K562 (cell line): ENCODE data around the gene CDK4. TPM values are rescaled to one million over a fixed set of nuclear protein-coding genes. Genes with fewer than 3 reads are reported as not detected.
A peak's percentile ranks its signal among the peaks of the same experiment; 100 is the strongest.

Experiments used
- ATAC-seq: fragments of 200-7000 bp; cut with Tn5 transposase; 3 replicates; pipeline ENCODE4 v1.9.1; 2020; ENCODE audit warnings: moderate library complexity
- BruUV-seq: library from RNA; stranded (reverse); fragments of 400-500 nt; replicated peaks from 2 replicates; lab custom pipeline; 2021; lab: Mats Ljungman, UMichigan
- CTCF ChIA-PET: fragments of 300-600 bp; formaldehyde crosslinking; extraction: SDS; loops from one replicate; lab custom pipeline; 2021; ENCODE audit warnings: low intra/inter-chr PET ratio; lab: Yijun Ruan, JAX
- POLR2A ChIA-PET: fragments of 300-600, 350-650 bp; sonication (Branson Sonifier 250); formaldehyde crosslinking; extraction: SDS; loops from one replicate; lab custom pipeline; 2021; ENCODE audit warnings: antibody characterized with exemption, inconsistent platforms; lab: Yijun Ruan, JAX
- DNase-seq, 4 experiments: peaks; one replicate each; pipeline versions ENCODE4 v3.0.0 to v3.0.0-alpha.2; 2011 to 2018; ENCODE audit warnings: low spot score in 3 of 4, mixed read lengths in 3 of 4; ENCODE audit errors: extremely low read depth in 1 of 4
- FAIRE-seq: peaks from 2 replicates; lab custom pipeline; 2011; peaks lifted over from hg19 to GRCh38; lab: Jason Lieb, UNC
- H2AFZ ChIP-seq: 2 replicates; pipeline ENCODE4 v1.6.0; 2011; ENCODE audit warnings: low read depth, low read length, control low read depth, inconsistent platforms
- H3K27ac ChIP-seq: fragments of 200-600 bp; 3 replicates; pipeline ENCODE4 v1.8.0; 2011; ENCODE audit warnings: low read depth, mild to moderate bottlenecking, control low read depth, inconsistent platforms, low read length, moderate library complexity, mixed read lengths; ENCODE audit errors: extremely low read depth
- H3K27me3 ChIP-seq, 2 experiments: fragments of 300-600 bp in 1 of 2; 2 replicates in 1 of 2; 3 replicates in 1 of 2; pipeline versions ENCODE4 v1.6.0 to v1.8.0; 2011; ENCODE audit warnings: inconsistent platforms in 2 of 2, low read length in 2 of 2, mild to moderate bottlenecking in 1 of 2, mixed read lengths in 1 of 2, moderate library complexity in 1 of 2; ENCODE audit not compliant: control insufficient read depth in 2 of 2, insufficient read depth in 2 of 2
- H3K36me3 ChIP-seq: fragments of 300-600 bp; 3 replicates; pipeline ENCODE4 v1.8.0; 2011; ENCODE audit warnings: mild to moderate bottlenecking, low read length, inconsistent platforms; ENCODE audit not compliant: control insufficient read depth, insufficient read depth
- H3K4me1 ChIP-seq, 2 experiments: fragments of 200-600 bp in 1 of 2; replicated peaks in 1 of 2; 2 replicates in 1 of 2; 3 replicates in 1 of 2; pipeline versions ENCODE4 v1.5.1 to v1.8.0; 2011; ENCODE audit warnings: inconsistent platforms in 2 of 2, low read length in 2 of 2, mild to moderate bottlenecking in 1 of 2, mixed read lengths in 1 of 2, moderate library complexity in 1 of 2; ENCODE audit not compliant: control insufficient read depth in 2 of 2, insufficient read depth in 2 of 2
- H3K4me2 ChIP-seq: 2 replicates; pipeline ENCODE4 v1.6.1; 2011; ENCODE audit warnings: low read length, control low read depth, inconsistent platforms, mixed read lengths; ENCODE audit not compliant: insufficient read depth
- H3K4me3 ChIP-seq: fragments of 200-600 bp; sonication (generic), shearing (Covaris generic); 2 replicates; pipeline ENCODE4 v1.5.1; 2016; ENCODE audit warnings: control low read depth, inconsistent platforms
- H3K79me2 ChIP-seq: fragments of 200-600 bp; 3 replicates; pipeline ENCODE4 v1.8.0; 2011; ENCODE audit warnings: low read length, inconsistent platforms; ENCODE audit not compliant: control insufficient read depth, insufficient read depth
- H3K9ac ChIP-seq, 2 experiments: 2 replicates each; pipeline versions ENCODE4 v1.6.0 to v1.6.1; 2011; ENCODE audit warnings: low read depth in 2 of 2, low read length in 2 of 2, control low read depth in 1 of 2, inconsistent platforms in 1 of 2, mild to moderate bottlenecking in 1 of 2, mixed read lengths in 1 of 2; ENCODE audit not compliant: insufficient read depth in 1 of 2
- H3K9me1 ChIP-seq: one replicate; pipeline ENCODE4 v1.6.0; 2011; ENCODE audit warnings: inconsistent platforms, mild to moderate bottlenecking, low read length, moderate library complexity; ENCODE audit not compliant: control insufficient read depth, insufficient read depth
- H3K9me3 ChIP-seq: replicated peaks from 2 replicates; pipeline ENCODE4 v1.5.1; 2011; ENCODE audit warnings: low read depth, low read length, inconsistent platforms; ENCODE audit not compliant: control insufficient read depth, insufficient read depth
- H4K20me1 ChIP-seq: replicated peaks from 2 replicates; pipeline ENCODE4 v1.6.1; 2011; ENCODE audit warnings: low read length, inconsistent platforms, mixed read lengths; ENCODE audit not compliant: control insufficient read depth, insufficient read depth
- DDX20 ChIP-seq: fragments of 450-650 bp; IDR thresholded peaks from 2 replicates; pipeline ENCODE4 v1.6.1; 2016; ENCODE audit warnings: missing genetic modification characterization, low read depth, mild to moderate bottlenecking, missing compliant biosample characterization, moderate library complexity
- GABPB2 ChIP-seq: fragments of 250-450 bp; sonication (Bioruptor Pico); conservative IDR thresholded peaks from 2 replicates; pipeline ENCODE4 v1.5.1; 2021; ENCODE audit warnings: mild to moderate bottlenecking
- HNRNPUL1 ChIP-seq: fragments of 200-400 bp; formaldehyde crosslinking; IDR thresholded peaks from 2 replicates; pipeline ENCODE4 v1.6.1; 2017; ENCODE audit warnings: low read length
- L3MBTL2 ChIP-seq: fragments of 450-650 bp; IDR thresholded peaks from 2 replicates; pipeline ENCODE4 v1.6.1; 2016; ENCODE audit warnings: mild to moderate bottlenecking, moderate library complexity
- NR2C2 ChIP-seq, 2 experiments: fragments of 200-800 bp in 1 of 2; sonication (Bioruptor generic) in 1 of 2; sonication (generic) in 1 of 2; formaldehyde crosslinking in 1 of 2; IDR thresholded peaks; 2 replicates each; pipeline versions ENCODE4 v1.6.1 to v1.8.0; 2016 to 2022; ENCODE audit warnings: mild to moderate bottlenecking in 1 of 2, missing compliant biosample characterization in 1 of 2, missing genetic modification characterization in 1 of 2, missing genetic modification reagents in 1 of 2
- POLR2AphosphoS5 ChIP-seq: IDR thresholded peaks from 2 replicates; pipeline ENCODE4 v1.6.1; 2011; ENCODE audit warnings: mild to moderate bottlenecking, low read depth, low read length, moderate library complexity; ENCODE audit not compliant: control insufficient read depth, insufficient read depth
- POLR2G ChIP-seq: fragments of 200-400 bp; formaldehyde crosslinking; IDR thresholded peaks from 2 replicates; pipeline ENCODE4 v1.6.1; 2017; ENCODE audit warnings: low read depth, mild to moderate bottlenecking, antibody characterized with exemption, low read length, moderate library complexity
- TARDBP ChIP-seq: fragments of 450-650 bp; IDR thresholded peaks from 2 replicates; pipeline ENCODE4 v1.6.1; 2016
- TCF7 ChIP-seq: sonication (generic); IDR thresholded peaks from 2 replicates; pipeline ENCODE4 v1.6.1; 2016; ENCODE audit warnings: antibody characterized with exemption, borderline replicate concordance
- TCFL5 ChIP-seq: fragments of 250-450 bp; sonication (Bioruptor Pico); conservative IDR thresholded peaks from 2 replicates; pipeline ENCODE4 v1.6.1; 2021; ENCODE audit warnings: mild to moderate bottlenecking, moderate library complexity, matching md5 sums
- ZC3H4 ChIP-seq: sonication (generic); formaldehyde crosslinking; IDR thresholded peaks from 2 replicates; pipeline ENCODE4 v1.9.0; 2021; ENCODE audit warnings: missing genetic modification reagents, borderline replicate concordance
- ZNF232 ChIP-seq: sonication (generic); formaldehyde crosslinking; IDR thresholded peaks from 2 replicates; pipeline ENCODE4 v1.8.0; 2022; ENCODE audit warnings: mild to moderate bottlenecking, missing genetic modification reagents
- WGBS: fragments of 100-300 bp; shearing (Covaris generic); methylation state at CpG from one replicate; pipeline ENCODE4 v1.1.6; 2016; ENCODE audit warnings: low coverage, mixed read lengths; ENCODE audit not compliant: insufficient coverage; ENCODE audit errors: missing lambda C conversion rate; 5-methylcytosine and 5-hydroxymethylcytosine counted together
- in situ Hi-C: fragments of 300-500 bp; cut with MboI; formaldehyde crosslinking; loops from 4 replicates; pipeline ENCODE4 v1.15.0; 2018; ENCODE audit warnings: inconsistent platforms, mixed read lengths
- intact Hi-C: fragments of 100-400 bp; cut with micrococcal nuclease; formaldehyde crosslinking; loops from 2 replicates; pipeline ENCODE4 v1.14.2; 2022
- polyA plus RNA-seq, 8 experiments: library from polyadenylated mRNA; depleted of rRNA in 4 of 8; stranded (reverse) in 5 of 8; unstranded in 3 of 8; fragments of >200 nt; fragmentation: Nextera tagmentation in 2 of 8; fragmentation: Illumina TruSeq in 1 of 8; extraction: Ambion mirVana in 2 of 8; extraction: Trizol in 1 of 8; gene quantifications; 2 replicates each; pipeline versions ENCODE4 v1.2.1 to v1.2.3, GENCODE V29; 2011 to 2014; ENCODE audit warnings: inconsistent platforms in 1 of 8, missing spikeins in 1 of 8
- total RNA-seq, 7 experiments: library from RNA; depleted of rRNA in 6 of 7; stranded (reverse); fragments of >200 nt in 6 of 7; fragmentation: Illumina TruSeq in 2 of 7; extraction: Trizol in 2 of 7; gene quantifications; 2 replicates each; pipeline versions ENCODE4 v1.2.1 to v1.2.3, GENCODE V29; 2011 to 2021; ENCODE audit warnings: low replicate concordance in 1 of 7
- TF ChIP-seq, protein P1 (sequence below), 2 experiments: fragments of 150-350 bp in 1 of 2; IDR thresholded peaks; 2 replicates each; pipeline ENCODE4 v1.6.1; 2012 to 2016; ENCODE audit warnings: low read depth in 2 of 2, low read length in 2 of 2, mild to moderate bottlenecking in 1 of 2, moderate library complexity in 1 of 2
- TF ChIP-seq, protein P2 (sequence below): fragments of 250-450 bp; sonication (Bioruptor Pico); IDR thresholded peaks from 2 replicates; pipeline ENCODE4 v1.8.0; 2021; ENCODE audit warnings: borderline replicate concordance, mild to moderate bottlenecking, moderate library complexity; ENCODE audit not compliant: poor library complexity, severe bottlenecking
- TF ChIP-seq, protein P3 (sequence below): sonication (generic); formaldehyde crosslinking; IDR thresholded peaks from 2 replicates; pipeline ENCODE4 v1.9.0; 2022; ENCODE audit warnings: mild to moderate bottlenecking, missing genetic modification reagents

CDK4 gene
- total and polyA plus RNA-seq, 9 of the 15 experiments (the other 6 are each of a cell fraction or from before 2014, with no cell fraction given) = 37.8 to 436 (median 238) TPM

DNA sequence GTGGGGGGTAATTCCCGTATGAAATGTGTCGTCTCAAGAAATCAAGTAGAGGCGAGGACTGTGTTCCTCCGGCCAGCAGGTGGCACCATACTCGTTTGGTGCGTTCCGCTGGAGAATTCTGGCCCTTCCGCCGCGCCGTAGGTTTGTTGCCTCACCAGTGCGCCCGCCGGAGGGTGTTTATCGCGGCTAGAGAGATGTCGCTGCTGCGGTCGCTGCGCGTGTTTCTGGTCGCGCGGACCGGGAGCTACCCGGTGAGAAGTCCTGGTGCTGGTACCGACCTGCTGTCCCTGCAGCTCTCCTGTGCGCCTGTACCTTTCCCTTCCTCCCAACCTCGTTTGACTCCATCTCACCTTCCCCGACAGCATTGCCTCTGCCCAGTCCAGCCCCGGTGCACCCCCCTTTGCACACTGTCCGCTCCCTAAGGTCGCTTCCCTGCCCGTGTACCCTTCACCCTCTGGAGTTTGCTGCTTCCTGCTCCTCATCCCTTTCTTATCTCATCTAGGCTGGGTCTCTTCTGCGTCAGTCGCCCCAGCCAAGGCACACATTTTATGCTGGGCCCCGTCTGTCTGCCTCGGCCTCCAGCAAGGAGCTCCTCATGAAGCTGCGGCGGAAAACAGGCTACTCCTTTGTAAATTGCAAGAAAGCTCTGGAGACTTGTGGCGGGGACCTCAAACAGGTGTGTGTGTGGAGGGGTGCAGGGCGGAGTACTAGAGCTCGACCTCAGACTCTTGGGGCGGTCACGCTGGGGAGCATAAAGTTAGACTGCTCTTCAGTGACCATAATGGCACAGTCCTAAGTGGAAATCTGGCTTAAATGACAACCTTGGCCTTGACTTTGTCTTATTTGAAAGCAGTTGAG, 30.7 kb upstream of the CDK4 start, which contains the start of gene TSFM:
TSS of gene TSFM (plus strand) at position 180 of the 858 bp plus-strand sequence. CDS start at position 195, 15 bp downstream.
- no TSS peak for BruUV-seq
- FAIRE-seq (peak; percentile 96), DNase-seq (peak; percentile 76 to 98 (median 82)), ATAC-seq (peak; percentile 92)
- peak within 1 kb of the TSS; percentile 75 for H3K27ac ChIP-seq
- H4K20me1 ChIP-seq = no peaks in the 10 kb centered on the region
- POLR2A ChIA-PET = interaction anchor here (0.6 to 1.3 kb wide), 10 partner anchors 10 to 42 kb away, joined by 3 to 7 read pairs (median 4); partner anchors contain the start of genes CYP27B1, EEF1AKMT3 and METTL1
- WGBS = under 1% methylated on average over 43 of the region's 45 CpGs
- peaks cover 28% of the 10 kb centered on the region for H3K79me2 ChIP-seq
- in situ Hi-C loops = no loop called here
- H3K4me2 ChIP-seq = peak within 1 kb of the TSS; percentile 96
- H3K9me1 ChIP-seq = no peaks in the 10 kb centered on the region
- intact Hi-C loops = no loop called here
- H2AFZ ChIP-seq = peak within 1 kb of the TSS; percentile 87
- no peaks in the 10 kb centered on the region for H3K9me3 ChIP-seq
- H3K36me3 ChIP-seq = peaks cover 48% of the 10 kb centered on the region
- H3K4me1 ChIP-seq = peaks cover 8 to 12% of the 10 kb centered on the region in 2 experiments; a peak in 4 of 5 replicates
- no peaks in the 10 kb centered on the region for H3K27me3 ChIP-seq
- peak within 1 kb of the TSS; percentile 89 to 99 for H3K9ac ChIP-seq
- peak within 1 kb of the TSS; percentile 69 for H3K4me3 ChIP-seq
- CTCF ChIA-PET = interaction anchor here (0.6 to 1.9 kb wide), 3 partner anchors 26 to 123 kb away, joined by 3 to 14 read pairs (median 4); no protein-coding TSS in a partner anchor
- TF ChIP-seq DDX20 = no peak
- TF ChIP-seq, protein P1, sequence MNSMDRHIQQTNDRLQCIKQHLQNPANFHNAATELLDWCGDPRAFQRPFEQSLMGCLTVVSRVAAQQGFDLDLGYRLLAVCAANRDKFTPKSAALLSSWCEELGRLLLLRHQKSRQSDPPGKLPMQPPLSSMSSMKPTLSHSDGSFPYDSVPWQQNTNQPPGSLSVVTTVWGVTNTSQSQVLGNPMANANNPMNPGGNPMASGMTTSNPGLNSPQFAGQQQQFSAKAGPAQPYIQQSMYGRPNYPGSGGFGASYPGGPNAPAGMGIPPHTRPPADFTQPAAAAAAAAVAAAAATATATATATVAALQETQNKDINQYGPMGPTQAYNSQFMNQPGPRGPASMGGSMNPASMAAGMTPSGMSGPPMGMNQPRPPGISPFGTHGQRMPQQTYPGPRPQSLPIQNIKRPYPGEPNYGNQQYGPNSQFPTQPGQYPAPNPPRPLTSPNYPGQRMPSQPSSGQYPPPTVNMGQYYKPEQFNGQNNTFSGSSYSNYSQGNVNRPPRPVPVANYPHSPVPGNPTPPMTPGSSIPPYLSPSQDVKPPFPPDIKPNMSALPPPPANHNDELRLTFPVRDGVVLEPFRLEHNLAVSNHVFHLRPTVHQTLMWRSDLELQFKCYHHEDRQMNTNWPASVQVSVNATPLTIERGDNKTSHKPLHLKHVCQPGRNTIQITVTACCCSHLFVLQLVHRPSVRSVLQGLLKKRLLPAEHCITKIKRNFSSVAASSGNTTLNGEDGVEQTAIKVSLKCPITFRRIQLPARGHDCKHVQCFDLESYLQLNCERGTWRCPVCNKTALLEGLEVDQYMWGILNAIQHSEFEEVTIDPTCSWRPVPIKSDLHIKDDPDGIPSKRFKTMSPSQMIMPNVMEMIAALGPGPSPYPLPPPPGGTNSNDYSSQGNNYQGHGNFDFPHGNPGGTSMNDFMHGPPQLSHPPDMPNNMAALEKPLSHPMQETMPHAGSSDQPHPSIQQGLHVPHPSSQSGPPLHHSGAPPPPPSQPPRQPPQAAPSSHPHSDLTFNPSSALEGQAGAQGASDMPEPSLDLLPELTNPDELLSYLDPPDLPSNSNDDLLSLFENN (IDR thresholded peaks at IDR 0.05; ENCODE audit: low read depth in 2 of 2, low read length in 2 of 2) = peak in 1 of 2 experiments; percentile 16; a peak in 1 of 4 replicates
- peak; percentile 89 for TF ChIP-seq POLR2AphosphoS5
- TF ChIP-seq TCFL5 (CRISPR knock-in tag) = no peak
- TF ChIP-seq, protein P2, sequence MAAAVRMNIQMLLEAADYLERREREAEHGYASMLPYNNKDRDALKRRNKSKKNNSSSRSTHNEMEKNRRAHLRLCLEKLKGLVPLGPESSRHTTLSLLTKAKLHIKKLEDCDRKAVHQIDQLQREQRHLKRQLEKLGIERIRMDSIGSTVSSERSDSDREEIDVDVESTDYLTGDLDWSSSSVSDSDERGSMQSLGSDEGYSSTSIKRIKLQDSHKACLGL (CRISPR knock-in tag) = peak; percentile 31
- peak; percentile 64; the same call in 1 of the 2 replicates for TF ChIP-seq TCF7
- no peak for TF ChIP-seq GABPB2 (CRISPR knock-in tag)
- TF ChIP-seq, protein P3, sequence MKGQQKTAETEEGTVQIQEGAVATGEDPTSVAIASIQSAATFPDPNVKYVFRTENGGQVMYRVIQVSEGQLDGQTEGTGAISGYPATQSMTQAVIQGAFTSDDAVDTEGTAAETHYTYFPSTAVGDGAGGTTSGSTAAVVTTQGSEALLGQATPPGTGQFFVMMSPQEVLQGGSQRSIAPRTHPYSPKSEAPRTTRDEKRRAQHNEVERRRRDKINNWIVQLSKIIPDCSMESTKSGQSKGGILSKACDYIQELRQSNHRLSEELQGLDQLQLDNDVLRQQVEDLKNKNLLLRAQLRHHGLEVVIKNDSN (CRISPR knock-in tag) = 0 out of 2 replicates have a peak, but pooled peaks have one; percentile 20
- peak; percentile 83; the same call in 1 of the 2 replicates for TF ChIP-seq NR2C2 (CRISPR knock-in tag; IDR thresholded peaks at IDR 0.05)
- TF ChIP-seq NR2C2 (tag; IDR thresholded peaks at IDR 0.05) = peak; percentile 54; the same call in 1 of the 2 replicates
- peak; percentile 96 for TF ChIP-seq POLR2G
- peak; percentile 56; the same call in 1 of the 2 replicates for TF ChIP-seq L3MBTL2
- TF ChIP-seq ZNF232 (CRISPR knock-in tag) = 0 out of 2 replicates have a peak, but pooled peaks have one; percentile 14
- no peak for TF ChIP-seq ZC3H4 (CRISPR knock-in tag)
- no peak for TF ChIP-seq HNRNPUL1
- TF ChIP-seq TARDBP = peak; percentile 88; the same call in 1 of the 2 replicates
